ENCODE data around the gene RXFP3.

Gene RXFP3

DNA sequence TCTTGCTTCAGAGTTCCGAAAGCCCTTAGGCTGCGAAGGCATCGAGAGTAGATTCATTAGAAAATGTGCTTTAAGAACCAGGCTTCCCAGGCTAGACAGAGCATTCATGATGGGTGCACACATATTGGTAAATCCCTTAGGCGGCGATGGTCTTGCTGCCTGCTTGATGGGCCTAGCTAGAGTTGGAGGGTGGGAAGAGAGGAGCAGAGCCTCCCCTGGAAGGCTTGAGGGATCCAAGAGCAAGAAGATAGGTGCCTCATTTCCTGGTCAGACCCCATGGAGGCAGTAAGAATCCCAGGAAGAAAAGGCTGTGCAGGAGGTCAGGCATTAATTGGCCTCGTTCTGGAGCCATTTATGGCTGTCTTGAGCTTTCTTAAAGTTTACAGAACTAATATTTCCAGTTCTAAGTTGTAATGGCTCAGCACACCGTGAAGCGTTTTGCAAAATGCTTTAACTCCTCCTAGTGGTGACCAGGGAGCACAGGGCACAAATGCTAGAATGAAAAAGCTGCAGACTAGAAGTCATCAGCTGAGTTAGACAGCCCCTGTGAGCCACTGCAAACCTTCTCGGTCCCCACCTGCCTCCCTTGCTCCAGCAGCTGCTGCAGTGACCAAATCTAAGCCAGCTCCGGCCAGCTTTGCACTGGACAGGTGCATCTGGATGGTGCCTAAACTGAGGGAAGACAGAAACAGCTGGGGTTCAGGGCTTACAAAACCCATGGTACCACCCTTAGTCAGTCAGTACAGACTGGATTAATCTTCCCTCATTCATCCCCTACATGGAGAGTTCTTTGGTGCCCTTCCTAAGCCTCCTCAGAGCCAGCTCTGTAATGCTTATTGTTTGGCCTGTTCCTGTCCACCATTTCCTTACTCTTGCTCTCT, 33.6 kb downstream of the RXFP3 start:
- DNase-seq (ENCODE audit: extremely low read depth, low read depth), result peak; percentile 36
- TF ChIP-seq, protein P1, sequence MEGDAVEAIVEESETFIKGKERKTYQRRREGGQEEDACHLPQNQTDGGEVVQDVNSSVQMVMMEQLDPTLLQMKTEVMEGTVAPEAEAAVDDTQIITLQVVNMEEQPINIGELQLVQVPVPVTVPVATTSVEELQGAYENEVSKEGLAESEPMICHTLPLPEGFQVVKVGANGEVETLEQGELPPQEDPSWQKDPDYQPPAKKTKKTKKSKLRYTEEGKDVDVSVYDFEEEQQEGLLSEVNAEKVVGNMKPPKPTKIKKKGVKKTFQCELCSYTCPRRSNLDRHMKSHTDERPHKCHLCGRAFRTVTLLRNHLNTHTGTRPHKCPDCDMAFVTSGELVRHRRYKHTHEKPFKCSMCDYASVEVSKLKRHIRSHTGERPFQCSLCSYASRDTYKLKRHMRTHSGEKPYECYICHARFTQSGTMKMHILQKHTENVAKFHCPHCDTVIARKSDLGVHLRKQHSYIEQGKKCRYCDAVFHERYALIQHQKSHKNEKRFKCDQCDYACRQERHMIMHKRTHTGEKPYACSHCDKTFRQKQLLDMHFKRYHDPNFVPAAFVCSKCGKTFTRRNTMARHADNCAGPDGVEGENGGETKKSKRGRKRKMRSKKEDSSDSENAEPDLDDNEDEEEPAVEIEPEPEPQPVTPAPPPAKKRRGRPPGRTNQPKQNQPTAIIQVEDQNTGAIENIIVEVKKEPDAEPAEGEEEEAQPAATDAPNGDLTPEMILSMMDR (IDR thresholded peaks at IDR 0.05; ENCODE audit: low read depth, low read length), result peak; percentile 92

DNA sequence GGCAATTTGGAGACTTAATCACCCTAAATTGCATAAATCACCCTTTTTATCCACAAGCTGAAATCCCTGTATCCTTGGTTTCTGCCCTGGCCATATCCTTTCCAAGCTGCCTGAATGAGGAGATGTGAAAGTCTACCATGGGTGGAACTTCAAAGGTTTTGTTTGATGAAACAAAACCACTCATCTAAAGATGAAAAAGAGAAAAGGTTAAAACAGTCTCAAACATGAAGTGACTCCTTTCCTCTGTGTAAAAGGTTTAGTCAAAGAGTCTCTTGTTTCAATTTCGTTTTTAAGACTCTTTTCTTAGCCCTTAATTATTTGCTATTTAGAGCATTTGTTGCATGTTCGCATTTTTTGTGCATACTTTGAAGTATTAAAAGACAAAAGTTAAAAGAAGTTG, 37.1 kb downstream of the RXFP3 start:
- TF ChIP-seq, protein P1 (IDR thresholded peaks at IDR 0.05; ENCODE audit: low read depth, low read length), result no peak
- DNase-seq (ENCODE audit: extremely low read depth, low read depth), result no peak

DNA sequence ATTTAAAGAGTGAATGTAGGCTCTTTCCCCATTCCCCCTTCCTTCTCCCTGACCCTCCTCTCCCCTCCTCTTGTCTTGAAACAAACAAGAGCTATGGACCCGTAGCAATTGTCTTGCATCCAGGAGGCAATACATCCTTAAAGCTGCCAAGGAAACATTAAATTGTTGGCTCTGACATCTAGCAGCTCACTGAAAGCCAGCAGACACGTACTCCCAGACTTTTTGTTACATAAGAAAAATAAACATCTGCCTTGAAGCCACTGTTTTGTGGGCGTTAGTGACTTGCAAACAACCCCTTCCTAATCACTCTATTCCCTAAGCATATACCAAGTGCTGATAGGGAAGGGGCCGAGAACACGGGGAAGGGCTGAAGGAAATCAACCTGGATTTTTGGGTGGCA, 39.7 kb downstream of the RXFP3 start:
- TF ChIP-seq, protein P1 (IDR thresholded peaks at IDR 0.05; ENCODE audit: low read depth, low read length), result no peak
- DNase-seq (ENCODE audit: extremely low read depth, low read depth), result no peak

DNA sequence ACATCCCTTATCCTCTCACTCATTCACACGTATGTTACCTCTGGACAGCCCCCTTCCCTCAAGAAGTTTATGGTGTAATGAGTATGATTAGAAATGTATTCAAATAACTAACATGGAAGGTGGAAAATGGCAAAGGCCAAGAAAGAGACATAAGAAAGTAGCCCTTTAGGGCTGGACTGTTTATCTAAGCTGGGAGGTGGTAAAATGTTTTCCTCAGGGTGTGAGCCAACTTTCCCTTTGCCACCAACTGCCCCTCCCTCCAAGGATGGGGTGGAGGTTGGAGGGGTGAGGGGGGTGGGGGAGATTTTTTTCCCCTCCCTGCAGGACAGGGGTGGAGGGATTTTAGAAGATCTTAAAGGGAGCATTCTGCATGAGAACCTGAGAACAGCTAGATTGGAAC, 40.1 kb downstream of the RXFP3 start:
- TF ChIP-seq, protein P1 (IDR thresholded peaks at IDR 0.05; ENCODE audit: low read depth, low read length), result no peak

DNA sequence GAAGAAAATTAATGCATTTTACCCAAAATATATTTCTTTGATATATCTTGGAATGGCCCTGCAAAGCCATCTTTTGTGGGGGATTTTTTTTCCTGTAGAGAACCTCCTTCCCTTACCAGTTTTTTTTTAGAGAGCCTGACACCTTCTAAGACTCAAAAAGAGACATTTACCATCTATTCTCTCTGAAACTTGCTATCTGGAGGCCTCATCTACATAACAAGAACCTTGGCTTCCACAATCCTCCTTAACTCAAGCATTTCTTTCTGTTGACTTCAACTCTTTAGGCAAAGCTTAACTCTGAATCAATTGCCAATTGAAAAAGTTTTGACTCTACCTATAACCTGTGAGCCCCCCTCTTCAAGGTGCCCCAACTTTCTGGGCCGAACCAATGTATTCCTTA, 42.1 kb downstream of the RXFP3 start:
- TF ChIP-seq, protein P1 (IDR thresholded peaks at IDR 0.05; ENCODE audit: low read depth, low read length), result no peak
- no peak for DNase-seq (ENCODE audit: extremely low read depth, low read depth)

More for the DNA sequence above, 40.1 kb downstream of the RXFP3 start:
- DNase-seq (ENCODE audit: extremely low read depth, low read depth), result no peak

DNA sequence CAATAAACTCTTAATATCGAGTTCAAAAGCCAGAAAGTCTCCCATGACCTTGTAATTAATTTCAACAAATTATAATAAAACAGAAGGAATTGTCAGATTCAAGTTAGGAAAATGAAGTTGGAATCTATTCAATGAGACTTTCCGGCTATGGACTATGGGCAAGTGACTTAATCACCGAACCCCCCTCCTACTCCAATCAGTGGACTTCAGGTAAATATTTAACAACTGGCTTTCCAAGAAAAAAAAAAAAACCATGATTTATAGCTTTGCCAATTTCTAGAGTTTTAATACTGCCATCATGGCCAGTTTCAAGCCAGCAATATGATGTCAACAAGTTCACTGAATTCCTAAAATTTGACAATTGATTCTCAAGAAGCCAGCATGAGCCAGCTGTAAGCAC, 43.8 kb downstream of the RXFP3 start:
- TF ChIP-seq, protein P1 (IDR thresholded peaks at IDR 0.05; ENCODE audit: low read depth, low read length), result no peak

DNA sequence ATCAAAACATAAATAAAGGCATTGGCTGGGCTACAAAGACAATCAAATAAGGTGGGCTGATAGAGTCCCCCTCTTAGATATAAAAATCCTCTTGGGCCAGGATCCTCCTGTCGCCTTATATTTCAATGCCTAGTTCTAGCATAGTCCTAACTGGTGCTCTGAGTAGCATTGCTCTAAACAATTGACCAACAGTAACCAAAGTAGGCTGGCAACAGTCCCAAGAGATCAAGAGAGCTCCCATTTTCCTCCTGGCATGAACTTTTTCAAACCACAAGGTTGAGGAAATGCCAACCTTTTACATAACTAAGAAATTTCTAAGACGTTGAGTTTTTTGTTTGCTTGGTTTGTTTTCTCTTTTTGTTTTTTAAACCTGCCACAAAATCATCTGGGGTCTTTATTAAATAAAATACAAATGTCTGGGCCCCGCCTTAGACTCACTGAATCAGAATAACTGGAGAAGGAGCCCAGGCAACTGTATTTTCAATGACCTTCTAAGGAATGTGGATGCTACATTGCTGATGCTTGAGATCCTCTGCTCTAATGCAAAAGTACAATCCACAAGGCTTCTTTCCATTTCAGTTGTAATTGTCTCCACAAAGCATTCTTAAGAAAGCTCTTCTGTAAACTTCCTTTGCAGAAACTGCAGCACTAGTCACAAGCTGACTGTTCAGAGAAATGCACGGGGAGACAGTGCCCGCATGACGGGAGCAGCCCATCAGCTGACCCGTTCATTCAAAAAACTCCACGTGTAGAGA, 45.4 kb downstream of the RXFP3 start:
- TF ChIP-seq, protein P1 (IDR thresholded peaks at IDR 0.05; ENCODE audit: low read depth, low read length), result no peak
- peak; percentile 34 for DNase-seq (ENCODE audit: extremely low read depth, low read depth)

More for the DNA sequence above, 43.8 kb downstream of the RXFP3 start:
- no peak for DNase-seq (ENCODE audit: extremely low read depth, low read depth)
